ENCODE data around the gene WWOX.

DNA sequence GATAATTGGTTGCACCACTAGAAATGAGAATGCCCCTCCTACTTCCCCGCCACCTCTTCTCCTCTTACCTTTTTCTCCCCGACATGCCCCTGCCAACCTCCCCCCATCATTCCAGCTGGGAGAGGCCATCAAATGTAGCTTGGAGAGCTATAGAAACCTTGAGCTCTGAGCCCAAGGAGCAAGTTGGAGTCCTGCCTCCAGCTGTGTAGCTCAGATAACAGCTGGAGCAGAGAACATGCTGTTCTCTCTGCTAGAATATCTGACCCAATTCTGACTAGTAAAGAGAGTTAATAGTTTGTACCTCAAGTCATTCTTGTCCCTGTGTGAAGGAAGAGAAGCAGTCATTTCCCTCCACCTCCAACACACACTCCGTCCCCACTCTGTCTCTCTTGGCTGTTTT, 1010.8 kb downstream of the WWOX start:
- TF ChIP-seq POLR2AphosphoS5 (IDR thresholded peaks at IDR 0.05; ENCODE audit: borderline replicate concordance, low read depth, low read length) (no peak), EZH2 (IDR thresholded peaks at IDR 0.05) (no peak), FOXP2 (optimal IDR thresholded peaks at IDR 0.05; ENCODE audit: control extremely low read depth, extremely low read length, insufficient read depth) (no peak)

Data from SK-N-MC (cell line).